PC-9 (cell line): ENCODE data around the gene CENPM. TPM values are rescaled to one million over a fixed set of nuclear protein-coding genes. Genes with fewer than 3 reads are reported as not detected.
A peak's percentile ranks its signal among the peaks of the same experiment; 100 is the strongest.

Source experiments
- BruUV-seq: library from RNA; stranded (reverse); fragments of 400-500 nt; replicated peaks from 2 replicates; lab custom pipeline; 2021; lab: Mats Ljungman, UMichigan
- CTCF ChIA-PET: fragments of 300-600 bp; sonication (Branson Sonifier 250); formaldehyde crosslinking; loops from one replicate; lab custom pipeline; 2022; ENCODE audit warnings: antibody characterized with exemption; lab: Charles Lee
- POLR2A ChIA-PET: fragments of 300-600 bp; sonication (Branson Sonifier 250); formaldehyde crosslinking; loops from one replicate; lab custom pipeline; 2022; ENCODE audit warnings: antibody characterized with exemption; ENCODE audit not compliant: unreplicated experiment; lab: Charles Lee
- DNase-seq, 2 experiments: peaks; one replicate each; pipeline versions ENCODE4 v3.0.0 to v3.0.0-alpha.2; 2015 to 2022; ENCODE audit warnings: mixed read lengths in 1 of 2
- H2AFZ ChIP-seq: fragments of 200-600 bp; sonication (generic); 2 replicates; pipeline ENCODE4 v1.8.1; 2017; ENCODE audit warnings: antibody characterized with exemption
- H3F3A ChIP-seq: fragments of 200-600 bp; sonication (generic); 2 replicates; pipeline ENCODE4 v1.8.1; 2017; ENCODE audit warnings: antibody characterized with exemption, mild to moderate bottlenecking, low read depth; ENCODE audit not compliant: insufficient read depth
- H3K27ac ChIP-seq: fragments of 200-600 bp; sonication (generic); 2 replicates; pipeline ENCODE4 v1.6.1; 2016; ENCODE audit warnings: mixed run types
- H3K27me3 ChIP-seq: fragments of 200-600 bp; sonication (generic); 2 replicates; pipeline ENCODE4 v1.6.1; 2016; ENCODE audit warnings: low read depth, mixed run types; ENCODE audit not compliant: insufficient read depth
- H3K36me3 ChIP-seq: fragments of 200-600 bp; sonication (generic); 2 replicates; pipeline ENCODE4 v1.6.1; 2016; ENCODE audit warnings: low read depth, mixed run types
- H3K4me1 ChIP-seq: fragments of 200-600 bp; sonication (generic); replicated peaks from 2 replicates; pipeline ENCODE4 v1.6.1; 2016; ENCODE audit warnings: mixed run types; ENCODE audit not compliant: insufficient read depth
- H3K4me2 ChIP-seq: fragments of 200-600 bp; sonication (generic); 2 replicates; pipeline ENCODE4 v1.6.1; 2017; ENCODE audit warnings: mixed run types
- H3K4me3 ChIP-seq: fragments of 200-600 bp; sonication (generic); 2 replicates; pipeline ENCODE4 v1.6.1; 2016; ENCODE audit warnings: mixed run types
- H3K79me2 ChIP-seq: fragments of 200-600 bp; sonication (generic); 2 replicates; pipeline ENCODE4 v1.6.1; 2017; ENCODE audit warnings: low read depth, mixed run types
- H3K9me2 ChIP-seq: fragments of 200-600 bp; sonication (generic); 2 replicates; pipeline ENCODE4 v1.8.1; 2017; ENCODE audit warnings: mild to moderate bottlenecking; ENCODE audit not compliant: insufficient read depth
- H3K9me3 ChIP-seq: fragments of 200-600 bp; sonication (generic); 2 replicates; pipeline ENCODE4 v1.8.1; 2016; ENCODE audit warnings: low read depth; ENCODE audit not compliant: insufficient read depth
- H4K20me1 ChIP-seq: fragments of 200-600 bp; sonication (generic); 2 replicates; pipeline ENCODE4 v1.8.1; 2017; ENCODE audit not compliant: insufficient read depth
- CTCF ChIP-seq: fragments of 200-600 bp; sonication (generic); conservative IDR thresholded peaks from 2 replicates; pipeline ENCODE4 v1.6.1; 2017; ENCODE audit warnings: mixed run types, antibody characterized with exemption, mild to moderate bottlenecking, moderate library complexity
- EZH2 ChIP-seq: fragments of 200-600 bp; sonication (generic); IDR thresholded peaks from 2 replicates; pipeline ENCODE4 v1.8.0; 2017; ENCODE audit warnings: antibody characterized with exemption, low read depth
- intact Hi-C: fragments of 100-400 bp; cut with micrococcal nuclease; formaldehyde crosslinking; loops from one replicate; pipeline ENCODE4 v1.10.0; 2022; ENCODE audit not compliant: unreplicated experiment
- total RNA-seq: library from RNA; stranded (reverse); gene quantifications from 2 replicates; pipeline ENCODE4 v1.2.3, GENCODE V29; 2021

The CENPM gene
- total RNA-seq, 1 experiment from 2014 or later, result 42.0 TPM

DNA sequence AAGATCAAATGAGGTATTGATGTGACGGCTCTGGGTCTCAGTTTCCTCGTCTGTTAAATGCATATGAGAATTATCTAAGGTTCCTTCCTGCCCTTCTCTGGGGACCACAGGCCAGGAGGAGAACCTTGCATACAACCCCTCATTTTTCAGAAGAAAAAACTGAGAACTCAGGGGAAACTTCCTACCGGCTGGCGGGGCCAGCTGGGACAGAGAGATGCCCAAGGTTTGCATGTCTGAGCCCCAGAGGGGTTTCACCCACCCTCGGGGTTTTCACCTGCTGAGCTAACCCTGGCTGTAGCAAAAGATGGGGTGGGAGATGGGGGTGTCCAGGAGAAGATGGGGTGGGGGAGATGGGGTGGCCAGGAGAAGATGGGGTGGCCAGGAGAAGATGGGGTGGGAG is 24.6 kb downstream of the CENPM start:
- no peaks in the 10 kb centered on the region for H3K9me2 ChIP-seq
- no peak for TF ChIP-seq EZH2
- TF ChIP-seq CTCF, result no peak
- H3K4me2 ChIP-seq, result no peak overlapping the region
- H3F3A ChIP-seq, result peaks cover 22% of the 10 kb centered on the region; the same call in 1 of the 2 replicates
- H4K20me1 ChIP-seq, result no peaks in the 10 kb centered on the region
- H3K4me3 ChIP-seq, result no peak overlapping the region
- BruUV-seq, result no TSS peak
- DNase-seq, result no peak
- CTCF ChIA-PET, result interaction anchor here (0.6 kb wide), 1 partner anchor 92 kb away, joined by 8 read pairs; no protein-coding TSS in a partner anchor
- no peak overlapping the region for H2AFZ ChIP-seq
- H3K79me2 ChIP-seq, result no peaks in the 10 kb centered on the region
- POLR2A ChIA-PET, result no interaction called here
- intact Hi-C loops, result no loop called here
- H3K27ac ChIP-seq, result no peak overlapping the region
- peaks cover 6% of the 10 kb centered on the region; the same call in 1 of the 2 replicates for H3K27me3 ChIP-seq
- no peaks in the 10 kb centered on the region for H3K36me3 ChIP-seq
- no peaks in the 10 kb centered on the region for H3K9me3 ChIP-seq
- H3K4me1 ChIP-seq, result peaks cover 7% of the 10 kb centered on the region

- DNase-seq, result no peak
- intact Hi-C loops, result no loop called here
- Histone ChIP-seq H3F3A (peaks cover 32% of the 10 kb centered on the region; the same call in 1 of the 2 replicates), H3K9me2 (no peaks in the 10 kb centered on the region), H2AFZ (no peak overlapping the region), H3K27ac (no peak overlapping the region), H3K4me2 (no peak overlapping the region), H3K4me1 (peaks cover 7% of the 10 kb centered on the region), H3K4me3 (no peak overlapping the region), H4K20me1 (no peaks in the 10 kb centered on the region), H3K36me3 (no peaks in the 10 kb centered on the region), H3K79me2 (no peaks in the 10 kb centered on the region), H3K27me3 (peaks cover 5% of the 10 kb centered on the region; the same call in 1 of the 2 replicates), H3K9me3 (no peaks in the 10 kb centered on the region)
- ChIA-PET CTCF (no interaction called here), POLR2A (no interaction called here)
- TF ChIP-seq CTCF (no peak), EZH2 (no peak)
- BruUV-seq, result no TSS peak
Measured at GRCh38 chr22:41920271-41920976, 26.5 kb downstream of the CENPM start.

DNA sequence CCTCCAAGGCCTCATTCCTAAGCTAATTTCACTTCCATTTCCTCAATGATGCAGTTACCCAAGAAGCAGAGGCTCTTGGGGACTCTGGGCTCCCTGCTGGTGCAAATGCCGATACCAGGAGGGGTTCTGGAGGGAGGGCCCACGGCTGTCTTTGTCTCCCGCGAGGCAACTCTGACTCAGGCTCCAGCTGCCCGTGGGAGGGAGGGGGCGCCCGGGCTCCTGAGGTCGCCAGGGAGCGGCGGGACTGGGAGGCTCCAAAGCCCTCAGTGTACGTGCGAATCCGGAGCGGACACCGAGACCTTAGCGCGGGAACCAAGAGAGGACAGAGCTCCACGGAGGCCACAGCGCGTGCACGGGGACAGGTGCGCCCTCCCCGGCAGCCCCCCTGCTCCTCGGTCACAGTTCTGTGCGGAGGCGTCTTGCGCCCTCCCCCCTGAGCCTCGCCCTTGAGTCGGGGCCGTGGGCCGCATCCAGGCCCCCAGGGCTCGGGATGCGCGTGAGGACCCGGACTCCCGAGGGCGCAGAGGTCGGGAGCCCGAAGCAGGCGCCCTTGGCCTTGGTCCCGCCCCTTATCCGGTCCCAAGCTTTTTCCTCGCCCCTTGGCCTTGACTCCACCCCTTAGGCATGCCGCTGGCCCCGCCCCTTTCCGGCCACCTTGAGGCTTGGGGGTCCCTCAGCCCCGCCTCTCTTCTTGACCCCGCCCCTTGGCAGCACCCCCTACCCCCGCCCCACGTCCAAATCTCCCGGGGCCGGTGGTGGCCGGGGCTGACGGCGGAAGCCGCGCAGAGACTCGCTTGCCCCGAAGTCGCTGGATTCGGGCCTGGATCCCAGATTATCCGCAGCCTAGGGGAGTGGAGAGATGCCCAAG is 27.4 kb downstream of the CENPM start:
- Histone ChIP-seq H4K20me1 (no peaks in the 10 kb centered on the region), H3K4me1 (peaks cover 7% of the 10 kb centered on the region), H3K27me3 (peaks cover 9% of the 10 kb centered on the region; the same call in 1 of the 2 replicates), H3K9me3 (no peaks in the 10 kb centered on the region), H3K79me2 (no peaks in the 10 kb centered on the region), H2AFZ (no peak overlapping the region), H3K36me3 (no peaks in the 10 kb centered on the region), H3K27ac (no peak overlapping the region), H3K4me2 (peak overlapping the region; percentile 37), H3K9me2 (no peaks in the 10 kb centered on the region), H3F3A (peaks cover 32% of the 10 kb centered on the region; the same call in 1 of the 2 replicates), H3K4me3 (no peak overlapping the region; the same call in 1 of the 2 replicates)
- DNase-seq, result peak in 1 of 2 experiments; percentile 38
- TF ChIP-seq CTCF (no peak), EZH2 (no peak)
- CTCF ChIA-PET, result interaction anchor here (0.6 kb wide), 1 partner anchor 488 kb away, joined by 3 read pairs; no protein-coding TSS in a partner anchor
- POLR2A ChIA-PET, result interaction anchor here (0.6 kb wide), 1 partner anchor 1028 kb away, joined by 3 read pairs; no protein-coding TSS in a partner anchor
- intact Hi-C loops, result no loop called here
- BruUV-seq, result no TSS peak
